GM18502 (cell line): ENCODE measurements around the gene ATP13A4.

Experiments used
- ATAC-seq: cut with Tn5 transposase; IDR thresholded peaks from one replicate; pipeline ENCODE4 v1.9.1; 2021; ENCODE audit warnings: mild to moderate bottlenecking; ENCODE audit not compliant: unreplicated experiment, poor library complexity

The ATP13A4 gene, protein sequence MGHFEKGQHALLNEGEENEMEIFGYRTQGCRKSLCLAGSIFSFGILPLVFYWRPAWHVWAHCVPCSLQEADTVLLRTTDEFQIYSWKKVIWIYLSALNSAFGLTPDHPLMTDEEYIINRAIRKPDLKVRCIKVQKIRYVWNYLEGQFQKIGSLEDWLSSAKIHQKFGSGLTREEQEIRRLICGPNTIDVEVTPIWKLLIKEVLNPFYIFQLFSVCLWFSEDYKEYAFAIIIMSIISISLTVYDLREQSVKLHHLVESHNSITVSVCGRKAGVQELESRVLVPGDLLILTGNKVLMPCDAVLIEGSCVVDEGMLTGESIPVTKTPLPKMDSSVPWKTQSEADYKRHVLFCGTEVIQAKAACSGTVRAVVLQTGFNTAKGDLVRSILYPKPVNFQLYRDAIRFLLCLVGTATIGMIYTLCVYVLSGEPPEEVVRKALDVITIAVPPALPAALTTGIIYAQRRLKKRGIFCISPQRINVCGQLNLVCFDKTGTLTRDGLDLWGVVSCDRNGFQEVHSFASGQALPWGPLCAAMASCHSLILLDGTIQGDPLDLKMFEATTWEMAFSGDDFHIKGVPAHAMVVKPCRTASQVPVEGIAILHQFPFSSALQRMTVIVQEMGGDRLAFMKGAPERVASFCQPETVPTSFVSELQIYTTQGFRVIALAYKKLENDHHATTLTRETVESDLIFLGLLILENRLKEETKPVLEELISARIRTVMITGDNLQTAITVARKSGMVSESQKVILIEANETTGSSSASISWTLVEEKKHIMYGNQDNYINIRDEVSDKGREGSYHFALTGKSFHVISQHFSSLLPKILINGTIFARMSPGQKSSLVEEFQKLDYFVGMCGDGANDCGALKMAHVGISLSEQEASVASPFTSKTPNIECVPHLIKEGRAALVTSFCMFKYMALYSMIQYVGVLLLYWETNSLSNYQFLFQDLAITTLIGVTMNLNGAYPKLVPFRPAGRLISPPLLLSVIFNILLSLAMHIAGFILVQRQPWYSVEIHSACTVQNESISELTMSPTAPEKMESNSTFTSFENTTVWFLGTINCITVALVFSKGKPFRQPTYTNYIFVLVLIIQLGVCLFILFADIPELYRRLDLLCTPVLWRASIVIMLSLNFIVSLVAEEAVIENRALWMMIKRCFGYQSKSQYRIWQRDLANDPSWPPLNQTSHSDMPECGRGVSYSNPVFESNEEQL

DNA sequence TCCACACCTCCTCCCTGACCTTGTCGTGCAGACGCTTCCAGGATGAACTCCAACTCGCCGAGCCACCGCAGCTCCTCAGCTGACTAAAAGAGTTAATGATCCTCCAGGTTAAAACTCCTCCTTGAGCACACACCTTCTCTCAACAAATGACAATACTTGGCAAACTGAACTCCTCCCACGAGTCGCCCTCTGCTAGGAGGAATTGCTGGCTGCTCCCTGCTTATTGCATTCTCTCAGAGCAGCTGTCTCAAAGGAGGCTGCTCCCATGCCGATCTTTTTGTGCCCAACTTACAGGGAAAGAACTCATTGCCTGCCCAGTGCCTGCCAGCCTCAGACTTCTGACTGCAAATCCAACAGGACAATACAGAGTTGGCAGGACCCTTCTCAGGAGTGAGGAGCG is at the start of gene ATP13A4:
ATP13A4 (minus strand) TSS at position 85 of the 400 bp plus-strand sequence. CDS start 96 bp downstream, outside the sequence.
- ATAC-seq: no peak

DNA sequence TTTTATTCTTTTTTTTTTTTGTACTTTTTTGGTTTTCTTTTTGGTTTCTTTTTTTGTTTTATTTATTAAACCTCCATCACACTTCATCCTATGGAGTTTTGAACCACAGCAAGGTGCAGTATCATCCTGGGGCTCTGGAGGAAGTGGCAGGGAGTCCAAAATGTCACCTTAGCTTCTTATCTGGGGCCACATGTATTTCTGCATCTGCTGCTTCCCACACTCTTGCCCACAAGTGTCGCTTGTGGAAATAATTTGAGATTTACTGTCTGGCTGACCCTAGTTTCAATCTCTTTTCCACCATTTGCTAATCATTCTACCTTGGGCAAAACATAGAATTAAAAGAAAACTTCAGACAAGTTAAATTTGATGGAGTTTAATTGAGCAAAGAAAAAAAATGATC is 44.7 kb upstream of the ATP13A4 start:
- ATAC-seq: no peak

DNA sequence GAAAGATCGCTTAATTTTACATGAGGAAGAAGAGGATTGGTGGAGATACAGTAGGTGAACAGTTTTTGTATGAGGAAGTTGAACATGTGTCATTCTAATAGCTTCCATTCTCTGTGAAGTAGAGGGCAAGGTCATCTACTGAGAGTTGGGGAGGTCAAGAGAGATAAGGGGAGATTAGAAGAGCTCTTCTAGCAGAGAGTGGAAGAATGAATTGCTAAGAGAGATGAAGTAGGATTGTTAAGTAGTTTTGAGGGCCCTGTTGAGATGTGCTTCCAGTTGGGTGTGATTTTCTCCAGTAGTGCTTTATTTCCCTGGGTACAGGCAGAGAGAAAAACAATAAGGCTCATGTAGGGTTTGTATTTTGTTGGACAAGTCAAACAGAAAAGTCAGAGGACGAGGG is 43.5 kb upstream of the ATP13A4 start:
- ATAC-seq: no peak

DNA sequence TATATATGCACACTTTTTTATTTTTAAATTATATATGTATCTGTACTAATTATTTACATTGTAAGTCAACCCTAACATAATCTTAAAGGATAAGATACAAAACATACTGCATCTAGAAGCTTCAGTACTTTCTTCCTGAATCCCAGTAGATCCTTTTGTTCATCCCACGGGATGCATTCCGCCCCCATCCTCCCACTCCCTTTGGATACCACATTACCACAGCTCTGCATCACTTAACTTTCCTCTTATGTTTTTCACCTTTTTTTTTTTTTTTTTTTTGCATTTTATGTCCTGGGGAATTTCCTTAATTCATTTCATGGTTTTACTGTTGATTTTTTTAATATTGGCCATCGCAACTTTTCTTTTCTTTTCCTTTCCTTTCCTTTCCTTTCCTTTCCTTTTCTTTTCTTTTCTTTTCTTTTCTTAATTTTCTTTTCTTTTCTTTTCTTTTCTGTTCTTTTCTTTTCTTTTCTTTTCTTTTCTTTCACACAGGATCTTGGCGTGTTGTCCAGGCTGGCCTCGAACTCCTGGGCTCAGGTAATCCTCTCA is 41.3 kb upstream of the ATP13A4 start:
- no peak for ATAC-seq

DNA sequence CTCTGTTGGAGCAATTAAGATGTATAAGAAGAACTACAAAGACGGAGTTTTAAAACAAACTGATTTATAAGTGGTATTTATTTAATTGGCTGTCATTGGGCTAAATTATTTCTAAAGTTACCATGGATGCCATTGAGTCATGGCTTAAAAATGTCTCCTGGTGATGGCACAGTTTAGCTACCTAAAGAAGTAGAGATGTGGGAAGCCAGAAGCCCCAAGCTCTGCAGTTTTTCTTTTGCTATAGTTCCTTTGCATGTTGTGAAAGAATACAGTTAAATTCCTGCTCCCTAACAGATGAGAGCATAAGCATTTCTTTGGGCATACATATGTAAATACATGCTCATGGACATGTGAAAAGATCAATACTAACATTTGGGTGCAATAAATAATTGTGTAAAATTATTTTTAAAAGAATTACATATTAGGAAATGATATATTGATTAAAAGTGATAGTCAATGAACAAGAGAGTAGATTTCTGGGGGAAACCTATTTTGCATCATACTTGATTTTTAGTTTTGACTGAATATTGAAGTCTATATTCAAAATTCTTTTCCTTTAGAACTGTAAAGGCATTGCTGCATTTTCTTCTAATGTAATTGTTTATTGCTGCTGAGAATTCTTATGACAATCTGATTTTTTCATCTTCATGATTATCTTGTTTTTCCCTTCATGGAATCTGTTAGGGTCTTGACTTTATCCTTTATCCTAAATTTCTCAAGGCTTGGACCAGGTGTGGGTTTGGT is 40.4 kb upstream of the ATP13A4 start:
- ATAC-seq: no peak

DNA sequence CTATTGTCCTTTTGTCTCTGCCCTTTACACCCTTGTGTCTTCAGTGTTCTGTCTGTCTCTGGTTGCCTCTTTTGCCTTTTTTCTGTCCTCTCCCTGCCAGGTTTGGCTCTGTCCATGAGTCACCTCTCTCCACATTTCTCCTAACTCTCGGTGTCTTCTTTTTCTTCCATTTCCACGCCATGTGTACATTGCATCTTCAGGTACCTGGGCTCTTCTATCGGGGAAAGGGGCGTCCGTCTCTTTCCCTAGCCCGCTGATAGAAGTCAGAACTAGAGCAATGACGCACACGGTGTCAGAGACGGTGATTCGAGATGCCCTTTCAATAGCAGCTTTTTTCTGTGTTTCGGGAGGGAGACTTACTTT is 39.0 kb upstream of the ATP13A4 start:
- ATAC-seq: peak; percentile 16

DNA sequence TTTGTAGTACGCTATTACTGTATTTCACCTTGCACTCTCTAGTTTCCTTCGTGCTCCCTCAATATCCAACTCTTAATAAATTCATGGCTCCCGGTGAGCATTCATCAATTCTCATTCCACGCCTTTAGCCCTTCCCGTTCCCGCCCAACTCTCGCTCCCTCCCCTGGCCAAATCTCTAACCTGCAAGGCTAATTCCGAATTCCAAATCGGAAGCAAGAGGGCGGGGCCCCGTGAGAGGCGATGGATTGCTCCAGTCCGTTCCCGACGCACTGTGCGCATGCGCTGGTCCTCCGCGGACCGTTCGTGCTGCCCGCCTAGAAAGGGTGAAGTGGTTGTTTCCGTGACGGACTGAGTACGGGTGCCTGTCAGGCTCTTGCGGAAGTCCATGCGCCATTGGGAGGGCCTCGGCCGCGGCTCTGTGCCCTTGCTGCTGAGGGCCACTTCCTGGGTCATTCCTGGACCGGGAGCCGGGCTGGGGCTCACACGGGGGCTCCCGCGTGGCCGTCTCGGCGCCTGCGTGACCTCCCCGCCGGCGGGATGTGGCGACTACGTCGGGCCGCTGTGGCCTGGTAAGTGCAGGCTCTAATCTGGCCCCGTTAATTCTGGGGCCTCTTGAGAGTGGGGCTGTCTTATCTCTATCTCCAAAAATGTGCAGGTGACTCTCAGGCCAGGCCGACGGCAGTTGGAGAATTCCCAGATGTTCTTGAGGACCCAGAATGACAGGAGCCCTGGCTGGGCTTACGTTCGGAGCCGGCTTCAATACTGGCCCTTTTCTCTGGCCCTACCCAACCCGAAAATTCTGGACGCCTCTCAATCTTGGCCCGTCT is 38.4 kb upstream of the ATP13A4 start, which contains the start of gene OPA1:
OPA1 (plus strand) TSS at position 368 of the 827 bp plus-strand sequence; CDS start at position 538, 170 bp downstream.
- peak; percentile 97 for ATAC-seq

DNA sequence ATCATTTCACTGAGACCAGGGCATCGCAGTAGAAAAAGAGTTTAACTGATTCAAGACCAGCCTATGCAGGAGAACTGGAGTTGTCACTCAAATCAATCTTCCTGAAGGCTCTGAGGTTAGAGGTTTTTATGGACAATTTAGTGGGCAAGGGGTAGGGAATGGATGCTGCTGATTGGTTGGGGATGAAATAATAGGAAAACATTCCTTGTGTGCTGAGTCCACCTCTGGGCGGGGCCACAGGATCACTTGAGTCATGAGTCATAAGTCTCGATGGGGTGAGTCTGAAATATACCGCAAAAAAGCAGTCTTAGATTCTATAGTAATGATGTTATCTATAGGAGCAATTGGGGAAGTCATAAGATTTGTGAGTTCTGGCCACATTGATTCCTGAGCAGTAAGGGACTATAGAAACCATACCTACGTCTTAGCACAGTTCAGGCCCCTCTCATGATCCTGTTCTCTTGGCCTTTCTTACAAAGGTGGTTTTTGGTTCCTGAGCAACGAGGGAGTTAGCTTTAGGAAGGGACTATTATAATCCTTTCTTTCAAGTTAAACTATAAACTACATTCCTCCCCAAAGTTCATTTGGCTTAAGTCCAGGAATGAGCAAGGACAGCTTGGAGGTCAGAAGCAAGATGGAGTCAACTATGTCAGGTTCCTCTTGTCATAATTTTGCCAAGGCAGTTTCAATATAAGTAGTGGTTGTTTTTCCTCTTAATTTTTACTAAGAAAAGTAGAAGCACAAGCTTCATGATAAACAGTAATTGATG is 35.6 kb upstream of the ATP13A4 start:
- no peak for ATAC-seq

DNA sequence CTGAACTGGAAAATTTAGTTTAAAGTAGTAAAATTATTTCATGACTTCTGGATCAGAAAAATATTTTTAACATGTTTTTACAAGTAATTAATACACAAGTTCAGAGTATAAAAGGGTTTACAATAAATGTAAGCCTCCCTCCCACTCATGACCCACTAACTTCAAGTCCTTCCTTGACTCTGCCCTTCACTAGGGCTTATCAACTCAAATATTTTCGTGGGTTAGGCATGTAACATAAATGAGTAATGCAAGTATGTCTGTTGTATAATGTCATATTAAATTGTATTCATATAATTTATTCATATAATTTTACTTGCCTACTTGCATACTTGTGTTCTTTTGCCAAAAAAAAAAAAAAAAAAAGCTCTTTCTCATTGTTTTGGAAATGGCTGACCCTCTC is 34.9 kb upstream of the ATP13A4 start:
- ATAC-seq: no peak

DNA sequence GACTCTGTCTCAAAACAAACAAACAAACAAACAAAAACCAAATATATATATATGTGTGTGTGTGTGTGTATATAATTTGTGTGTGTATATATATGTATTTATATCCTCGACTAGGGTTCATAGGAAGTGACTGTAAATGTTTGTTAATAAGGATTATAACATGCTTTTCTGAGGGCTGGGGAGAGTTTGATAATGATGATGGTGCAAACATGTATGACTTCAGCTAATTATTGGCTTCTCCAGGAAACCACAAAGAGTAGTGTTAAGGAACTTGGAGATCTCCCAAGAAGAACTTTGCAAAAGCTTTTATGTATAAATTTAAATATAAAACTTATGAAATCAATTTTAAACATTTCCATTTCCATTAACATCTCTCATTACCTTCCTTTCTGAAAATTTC is 34.4 kb upstream of the ATP13A4 start:
- ATAC-seq: no peak

DNA sequence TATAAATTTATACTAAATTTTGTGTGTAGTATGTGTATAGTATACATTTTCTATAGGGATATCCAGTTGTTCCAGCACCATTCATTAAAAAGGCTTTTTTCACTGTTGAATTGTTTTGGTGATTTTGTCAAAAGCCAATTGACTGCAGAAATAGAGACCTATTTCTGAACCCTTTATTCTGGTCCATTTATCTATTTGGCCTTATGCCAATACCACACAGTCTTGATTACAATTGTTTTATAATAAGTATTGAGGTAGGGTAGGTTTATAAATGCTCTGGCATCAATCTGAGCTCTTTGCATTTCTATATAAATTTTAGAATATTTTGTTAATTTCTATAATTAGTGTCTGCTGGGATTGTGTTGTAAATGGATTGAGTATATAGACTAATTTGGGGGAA is 31.8 kb upstream of the ATP13A4 start:
- ATAC-seq: no peak

DNA sequence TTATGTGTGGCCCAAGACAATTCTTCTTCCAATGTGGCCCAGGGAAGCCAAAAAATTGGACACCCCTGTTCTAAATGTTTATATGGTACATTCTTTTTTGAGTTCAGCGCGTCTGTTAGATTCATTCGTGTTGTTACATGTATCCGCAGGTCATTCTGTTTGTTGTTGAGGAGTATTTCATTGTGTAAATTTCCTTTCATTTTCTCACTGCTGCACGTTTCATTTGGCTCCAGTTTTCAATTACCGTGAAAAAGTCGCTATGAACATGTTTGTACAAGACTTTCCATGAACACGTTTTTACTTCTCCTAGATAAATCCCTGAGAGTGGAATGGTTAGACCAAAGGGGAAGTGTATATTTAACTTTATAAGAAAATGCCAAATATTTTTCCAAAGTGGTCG is 30.8 kb upstream of the ATP13A4 start:
- ATAC-seq: no peak

DNA sequence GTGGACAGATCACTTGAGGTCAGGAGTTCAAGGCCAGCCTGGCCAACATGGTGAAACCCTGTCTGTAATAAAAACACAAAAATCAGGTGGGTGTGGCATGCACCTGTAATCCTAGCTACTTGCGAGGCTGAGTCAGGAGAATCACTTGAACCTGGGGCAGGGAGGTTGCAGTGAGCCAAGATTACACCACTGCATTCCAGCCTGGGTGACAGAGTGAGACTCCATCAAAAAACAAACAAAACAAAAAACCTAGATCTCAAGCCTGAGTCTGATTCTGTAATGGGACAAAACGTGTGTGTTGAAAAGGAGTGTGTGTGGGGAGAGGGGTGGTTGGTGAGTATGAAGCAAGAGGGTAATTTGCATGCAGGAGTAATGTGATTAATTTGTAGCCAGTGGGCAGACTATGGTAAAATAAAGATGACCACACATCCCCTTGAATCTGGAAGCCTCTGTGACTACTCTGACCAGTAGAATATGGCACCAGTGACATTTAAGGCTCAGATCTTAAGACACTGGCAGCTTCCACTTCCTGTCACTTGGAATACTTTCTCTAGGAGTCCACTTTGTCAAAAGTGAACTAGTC is 19.9 kb upstream of the ATP13A4 start:
- ATAC-seq: no peak

DNA sequence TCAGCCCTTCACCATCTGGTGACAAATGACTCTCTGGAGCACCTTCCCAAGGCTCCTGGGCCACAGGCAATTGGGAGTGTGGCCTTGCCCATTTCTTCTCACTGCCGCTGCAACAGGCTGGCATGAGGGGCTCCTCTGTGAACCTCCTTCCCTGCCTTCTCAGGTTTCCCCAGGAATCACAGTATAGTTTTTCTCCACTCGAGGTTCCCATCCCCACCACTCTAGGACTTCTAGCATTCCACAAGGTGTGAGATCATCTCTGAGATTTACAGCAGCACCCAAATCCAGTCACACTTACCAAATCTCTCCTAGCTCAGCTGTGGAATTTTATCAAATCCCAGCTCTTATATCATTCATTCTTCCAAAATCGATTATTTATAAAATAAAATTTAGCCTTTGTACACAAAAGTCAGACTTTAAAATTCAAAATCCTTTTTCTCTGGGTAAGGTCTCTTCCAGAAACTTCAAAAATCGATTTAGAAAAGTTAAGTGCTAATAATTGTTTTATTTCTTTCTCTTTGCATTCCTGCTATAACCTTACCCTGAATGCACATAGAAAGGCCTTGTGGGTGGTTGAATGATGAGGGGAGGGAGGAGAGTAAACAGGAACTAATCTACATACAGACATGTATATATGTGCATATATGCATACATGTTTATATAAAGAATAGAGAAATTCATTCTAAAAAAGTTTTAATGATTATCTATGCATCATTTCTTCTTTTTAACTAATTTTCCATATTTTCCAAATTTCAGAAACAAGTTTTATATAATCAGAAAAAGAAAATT is 18.9 kb upstream of the ATP13A4 start:
- no peak for ATAC-seq

DNA sequence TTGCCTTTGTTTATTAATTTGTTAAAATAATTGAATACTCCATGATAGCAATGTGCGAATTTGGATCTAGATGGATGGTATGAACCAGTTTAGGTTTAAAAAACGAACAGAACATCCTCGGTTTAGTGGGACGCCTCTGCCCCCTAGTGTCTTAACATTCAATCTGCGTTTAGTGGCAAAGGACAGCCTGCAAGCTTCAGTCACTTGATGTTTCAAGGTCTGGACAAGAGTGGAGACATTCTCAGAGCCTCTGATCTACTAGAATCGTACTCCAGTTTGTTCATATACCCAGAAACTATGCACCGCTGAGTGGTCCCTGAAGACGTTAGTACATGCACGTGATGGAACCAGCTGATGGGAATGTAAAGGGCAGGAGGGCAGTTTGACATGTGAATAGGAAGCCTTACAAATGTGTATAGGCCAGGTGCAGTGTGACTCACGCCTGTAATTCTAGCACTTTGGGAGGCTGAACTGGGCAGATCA is 17.8 kb upstream of the ATP13A4 start:
- peak; percentile 77 for ATAC-seq

DNA sequence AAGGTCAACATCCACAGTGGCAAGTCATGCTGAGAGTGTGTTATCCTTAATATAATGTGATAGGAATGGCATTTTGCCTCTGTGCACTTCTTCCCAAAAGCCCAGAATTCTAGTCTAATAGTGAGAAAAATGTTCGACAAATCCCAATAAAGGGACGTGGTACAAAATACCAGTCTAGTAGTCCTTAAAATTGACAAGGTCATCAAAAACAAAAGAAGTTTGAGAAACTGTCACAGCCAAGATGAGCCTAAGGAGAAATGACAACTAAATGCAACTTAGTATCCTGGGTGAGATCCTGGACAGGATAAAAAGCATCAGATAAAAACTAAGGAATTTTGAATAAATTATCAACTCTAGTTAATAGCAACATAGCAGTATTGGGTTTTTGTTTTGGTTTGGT is 14.4 kb upstream of the ATP13A4 start:
- ATAC-seq: no peak

DNA sequence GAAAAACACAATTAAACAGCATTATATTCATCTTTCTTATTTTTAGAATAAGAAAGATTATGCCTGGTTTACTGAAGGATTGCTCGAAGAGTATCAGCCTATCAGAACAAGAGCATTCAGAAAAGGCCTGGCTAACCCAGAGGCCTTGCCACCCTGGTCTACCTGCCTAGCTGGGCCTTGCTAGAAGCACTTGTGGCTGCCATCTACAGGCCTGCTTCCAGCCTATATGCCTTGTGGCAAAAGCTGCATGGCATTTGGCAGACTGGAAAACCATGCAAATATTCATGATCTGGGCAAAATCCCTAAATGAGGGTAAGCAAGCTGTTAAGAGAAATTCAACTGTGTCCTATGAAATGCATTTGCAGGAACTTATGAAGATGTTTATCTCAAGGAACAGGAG is 9.3 kb upstream of the ATP13A4 start:
- no peak for ATAC-seq
